Stimulated activated naive CD8-positive, alpha-beta T cell treated with anti-CD3 and anti-CD28 coated beads, Interleukin-15, amount 100 ng/mL, for 72 hours (primary cell): ENCODE data around the gene EDN3.
A peak's percentile ranks its signal among the peaks of the same experiment; 100 is the strongest.
"Not testable (repeated sequence)": the region's sequence is repeated elsewhere in the genome, so short reads cannot be mapped to it uniquely, and the experiment has no call there.

Experiments used
- ATAC-seq: fragments of 150-1000 bp; cut with Tn5 transposase; 2 replicates; pipeline ENCODE4 v1.10.0; 2021; ENCODE audit warnings: mild to moderate bottlenecking, moderate library complexity
- DNase-seq, 2 donors: peaks; one replicate each; pipeline ENCODE4 v3.0.0; 2021 to 2022
- H3K27ac Mint-ChIP-seq, 2 donors: one replicate each; pipeline ENCODE4 v1.8.0; 2022; ENCODE audit warnings: mild to moderate bottlenecking in 2 of 2, mixed read lengths in 2 of 2, moderate library complexity in 2 of 2
- H3K27me3 Mint-ChIP-seq: one replicate; pipeline ENCODE4 v1.8.0; 2022; ENCODE audit warnings: mixed read lengths
- H3K4me1 Mint-ChIP-seq: one replicate; pipeline ENCODE4 v1.8.0; 2022; ENCODE audit warnings: mild to moderate bottlenecking, mixed read lengths
- H3K4me3 Mint-ChIP-seq, 2 donors: one replicate each; pipeline ENCODE4 v1.8.0; 2022; ENCODE audit warnings: mild to moderate bottlenecking in 2 of 2, mixed read lengths in 2 of 2, moderate library complexity in 1 of 2
- H3K9me3 Mint-ChIP-seq, 2 donors: one replicate each; pipeline ENCODE4 v1.8.0; 2022; ENCODE audit warnings: mixed read lengths in 2 of 2

Gene EDN3

DNA sequence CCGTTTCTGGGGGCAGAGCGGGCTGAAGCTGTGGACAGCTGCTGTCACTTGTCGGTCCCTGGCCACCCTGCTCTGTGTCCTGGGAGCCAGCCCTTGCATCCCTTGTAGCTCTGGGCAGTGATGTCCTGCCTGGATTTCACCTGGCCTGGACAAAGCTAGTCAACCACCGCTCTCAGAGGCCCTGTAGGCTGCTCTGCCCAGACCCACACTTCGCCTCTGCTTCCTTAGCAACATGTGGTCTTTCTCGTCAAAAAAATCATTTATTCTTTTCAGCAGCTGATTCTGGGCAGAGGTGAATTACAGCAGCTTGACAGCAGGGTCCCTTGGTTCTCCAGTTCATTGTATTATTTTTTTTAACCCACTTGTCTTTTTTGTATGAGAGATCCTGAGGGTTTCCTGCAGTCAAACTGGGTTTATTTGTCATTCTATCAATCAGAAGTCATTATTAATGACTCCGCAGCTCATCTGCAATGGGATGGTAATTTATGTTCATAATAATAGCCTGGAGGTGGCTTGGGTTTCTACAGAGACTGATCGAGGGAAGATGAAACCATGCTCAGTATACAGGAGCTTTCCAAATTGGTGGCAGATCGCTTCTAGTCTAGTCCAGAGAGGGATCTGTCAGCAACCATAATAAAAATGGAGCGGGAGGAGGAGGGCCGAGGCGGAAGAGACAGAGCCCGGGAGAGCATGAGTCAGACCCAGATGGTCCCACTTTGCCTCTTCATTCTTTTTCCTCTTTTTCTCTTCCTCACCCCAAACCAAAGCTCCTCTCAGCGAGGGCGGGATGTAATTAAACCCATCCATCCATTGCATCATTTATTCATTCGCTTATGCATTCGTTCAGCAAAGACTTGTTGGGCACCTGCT, 22.4 kb downstream of the EDN3 start:
- no peaks in the 10 kb centered on the region for H3K9me3 Mint-ChIP-seq
- ATAC-seq (no peak), DNase-seq (no peak)
- H3K27ac Mint-ChIP-seq = peak overlapping the region in 1 of 2 donors; percentile 26
- no peak overlapping the region for H3K4me3 Mint-ChIP-seq
- H3K4me1 Mint-ChIP-seq = no peaks in the 10 kb centered on the region
- H3K27me3 Mint-ChIP-seq = peaks cover 7% of the 10 kb centered on the region

DNA sequence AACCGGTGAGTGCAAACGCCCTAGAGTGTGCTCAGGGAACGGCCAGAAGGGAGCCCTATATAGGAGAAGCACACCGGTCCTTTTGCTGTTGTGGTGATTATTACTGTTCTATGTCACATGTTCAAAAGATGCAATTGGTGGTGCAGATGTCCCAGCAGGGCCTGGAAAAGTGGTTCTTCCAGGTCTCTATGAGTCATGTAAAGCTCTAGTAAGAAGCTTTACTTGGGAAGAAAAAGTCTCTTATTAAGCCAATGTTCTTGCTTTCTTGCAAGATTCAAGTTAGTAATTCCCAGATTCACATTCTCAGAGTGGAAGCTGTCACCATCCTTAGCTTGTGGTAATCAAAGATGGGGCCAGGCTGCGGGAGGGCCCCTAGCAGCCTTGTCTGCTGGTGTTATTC, 23.3 kb downstream of the EDN3 start:
- Mint-ChIP-seq H3K4me1 (no peaks in the 10 kb centered on the region), H3K27me3 (peaks cover 7% of the 10 kb centered on the region), H3K9me3 (no peaks in the 10 kb centered on the region), H3K4me3 (no peak overlapping the region), H3K27ac (no peak overlapping the region)
- no peak for ATAC-seq
- DNase-seq = no peak

DNA sequence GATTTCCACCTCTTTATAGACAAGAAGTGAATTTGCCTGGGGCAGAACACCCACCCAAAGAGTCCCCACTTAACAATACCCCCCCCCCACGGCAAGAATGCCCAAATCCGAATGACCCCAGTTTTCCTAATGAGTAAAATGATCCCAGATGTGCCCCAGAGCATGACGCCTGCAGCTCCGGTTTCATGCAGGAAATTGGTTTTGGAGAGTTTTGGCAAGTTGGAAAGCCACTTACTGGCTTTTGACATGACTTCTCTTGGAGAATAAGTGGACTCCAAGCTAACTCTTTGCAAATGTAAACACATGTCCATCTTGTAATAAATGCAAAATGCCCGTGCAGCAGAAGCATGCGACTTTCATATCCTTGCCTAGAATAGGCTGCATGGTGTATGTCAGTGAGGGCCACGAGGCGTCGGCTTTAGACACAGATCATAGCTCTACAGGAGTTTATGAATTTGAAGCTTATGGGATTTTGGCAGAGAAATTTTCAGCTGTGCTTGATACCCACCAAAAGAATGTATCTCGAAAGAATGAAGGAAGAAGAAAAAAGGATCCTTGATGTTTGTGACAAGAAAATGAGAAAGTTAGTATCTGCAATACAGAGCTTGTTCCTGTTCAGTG, 24.2 kb downstream of the EDN3 start:
- no peak overlapping the region for H3K4me3 Mint-ChIP-seq
- ATAC-seq (no peak), DNase-seq (no peak)
- no peak overlapping the region for H3K27ac Mint-ChIP-seq
- H3K4me1 Mint-ChIP-seq = no peaks in the 10 kb centered on the region
- H3K9me3 Mint-ChIP-seq = no peaks in the 10 kb centered on the region
- peaks cover 7% of the 10 kb centered on the region for H3K27me3 Mint-ChIP-seq

DNA sequence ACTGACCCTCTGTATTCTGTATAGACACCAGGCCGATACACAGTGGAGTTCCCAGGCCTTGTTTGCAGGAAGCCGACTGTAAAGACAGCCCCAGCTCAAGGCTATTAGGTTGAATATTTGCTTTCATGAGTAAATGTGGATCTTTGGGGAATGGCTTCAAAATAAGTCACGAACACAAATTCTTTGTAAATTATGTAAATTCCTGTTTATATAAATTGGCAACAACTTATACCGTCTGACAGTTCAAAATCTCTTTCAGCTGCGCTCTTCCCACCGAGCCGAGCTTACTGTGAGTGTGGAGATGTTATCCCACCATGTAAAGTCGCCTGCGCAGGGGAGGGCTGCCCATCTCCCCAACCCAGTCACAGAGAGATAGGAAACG, 24.7 kb downstream of the EDN3 start:
- DNase-seq (no peak), ATAC-seq (no peak)
- Mint-ChIP-seq H3K27ac (no peak overlapping the region), H3K27me3 (peaks cover 7% of the 10 kb centered on the region), H3K9me3 (no peaks in the 10 kb centered on the region), H3K4me1 (no peaks in the 10 kb centered on the region), H3K4me3 (no peak overlapping the region)

- no peak for DNase-seq
- H3K4me3 Mint-ChIP-seq = no peak overlapping the region
- no peak overlapping the region for H3K27ac Mint-ChIP-seq
- H3K9me3 Mint-ChIP-seq = no peaks in the 10 kb centered on the region
- no peak for ATAC-seq
- H3K4me1 Mint-ChIP-seq = no peaks in the 10 kb centered on the region
- H3K27me3 Mint-ChIP-seq = peaks cover 11% of the 10 kb centered on the region
Measured at GRCh38 chr20:59326188-59326587, 25.8 kb downstream of the EDN3 start.

DNA sequence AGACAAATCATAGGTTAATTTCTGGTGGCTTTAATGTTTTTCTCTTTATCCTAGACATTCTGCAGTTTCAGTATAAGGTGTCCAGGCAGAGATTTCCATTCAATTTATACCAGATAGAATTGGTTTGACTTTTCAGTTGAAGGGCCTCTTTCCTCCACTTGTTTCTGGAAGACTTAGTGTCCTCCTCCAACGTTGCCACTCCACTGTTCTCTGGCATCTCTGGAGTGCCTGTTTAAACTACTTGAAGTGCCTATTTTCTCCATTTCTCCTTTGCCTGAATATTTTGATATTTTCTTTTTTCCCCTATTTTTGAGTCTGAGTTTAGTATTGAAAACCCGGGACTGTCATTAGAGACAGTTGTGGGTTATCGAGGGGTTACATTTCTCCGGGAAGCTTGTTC, 27.7 kb downstream of the EDN3 start:
- peaks cover 12% of the 10 kb centered on the region for H3K27me3 Mint-ChIP-seq
- H3K4me3 Mint-ChIP-seq = no peak overlapping the region
- H3K4me1 Mint-ChIP-seq = no peaks in the 10 kb centered on the region
- DNase-seq (no peak), ATAC-seq (no peak)
- H3K9me3 Mint-ChIP-seq = no peaks in the 10 kb centered on the region
- H3K27ac Mint-ChIP-seq = no peak overlapping the region

- no peak overlapping the region for H3K27ac Mint-ChIP-seq
- H3K4me1 Mint-ChIP-seq = no peaks in the 10 kb centered on the region
- no peak for ATAC-seq
- no peaks in the 10 kb centered on the region for H3K9me3 Mint-ChIP-seq
- peaks cover 10% of the 10 kb centered on the region for H3K27me3 Mint-ChIP-seq
- H3K4me3 Mint-ChIP-seq = no peak overlapping the region
- no peak for DNase-seq
Measured at GRCh38 chr20:59331721-59332329, 31.4 kb downstream of the EDN3 start.

GRCh38 chr20:59333260-59333845, 32.9 kb downstream of the EDN3 start:
- Mint-ChIP-seq H3K27ac (no peak overlapping the region), H3K27me3 (peaks cover 10% of the 10 kb centered on the region), H3K9me3 (no peaks in the 10 kb centered on the region), H3K4me3 (no peak overlapping the region), H3K4me1 (no peaks in the 10 kb centered on the region)
- ATAC-seq = no peak
- DNase-seq = no peak

DNA sequence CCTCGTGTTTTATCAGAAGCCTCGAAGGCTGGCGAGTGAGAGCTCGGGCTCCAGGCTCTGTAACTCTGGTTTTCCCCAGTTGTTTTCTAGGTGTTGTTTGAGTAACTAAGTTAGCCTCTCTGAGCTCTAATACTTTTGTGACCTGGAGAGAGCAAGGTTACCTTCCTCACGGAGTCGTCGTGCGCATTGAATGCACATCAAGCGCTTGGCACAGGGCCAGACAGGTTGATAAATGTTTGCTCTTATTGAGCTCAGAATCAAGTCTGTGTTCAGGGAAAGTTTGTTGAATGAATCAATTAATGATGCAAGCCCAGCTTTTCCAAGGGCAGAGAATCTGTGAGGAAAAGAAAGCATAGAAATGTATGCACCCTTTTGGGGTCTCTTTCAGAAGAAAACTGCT, 33.5 kb downstream of the EDN3 start:
- no peaks in the 10 kb centered on the region for H3K4me1 Mint-ChIP-seq
- DNase-seq = no peak
- H3K9me3 Mint-ChIP-seq = no peaks in the 10 kb centered on the region
- H3K4me3 Mint-ChIP-seq = no peak overlapping the region
- H3K27me3 Mint-ChIP-seq = peaks cover 10% of the 10 kb centered on the region
- H3K27ac Mint-ChIP-seq = no peak overlapping the region
- no peak for ATAC-seq

GRCh38 chr20:59334651-59335300, 34.4 kb downstream of the EDN3 start:
- Mint-ChIP-seq H3K27me3 (peaks cover 10% of the 10 kb centered on the region), H3K27ac (no peak overlapping the region), H3K4me3 (no peak overlapping the region), H3K4me1 (no peaks in the 10 kb centered on the region), H3K9me3 (no peaks in the 10 kb centered on the region)
- ATAC-seq (no peak), DNase-seq (no peak)

DNA sequence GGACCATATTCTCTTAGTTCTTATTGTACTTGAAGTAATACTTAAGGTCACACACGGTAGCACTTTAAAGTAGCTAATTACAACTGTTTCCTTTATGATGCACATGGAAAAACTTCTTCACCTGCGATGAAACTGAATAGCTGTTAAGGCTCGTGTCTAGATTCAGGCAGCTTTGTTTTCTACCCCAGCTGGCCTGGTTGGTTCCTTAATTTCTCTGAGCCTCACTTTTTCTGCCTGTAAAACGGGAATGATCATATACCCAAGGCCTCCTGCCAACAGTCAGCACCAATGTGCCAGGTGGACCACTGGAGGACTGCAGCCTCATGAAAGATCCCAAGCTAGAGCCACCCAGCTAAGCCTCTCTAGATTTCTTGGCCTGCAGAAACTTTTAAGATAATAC, 35.0 kb downstream of the EDN3 start:
- H3K9me3 Mint-ChIP-seq = no peaks in the 10 kb centered on the region
- H3K4me1 Mint-ChIP-seq = no peaks in the 10 kb centered on the region
- H3K27ac Mint-ChIP-seq = no peak overlapping the region
- DNase-seq = no peak
- peaks cover 10% of the 10 kb centered on the region for H3K27me3 Mint-ChIP-seq
- no peak for ATAC-seq
- H3K4me3 Mint-ChIP-seq = no peak overlapping the region

- no peaks in the 10 kb centered on the region for H3K9me3 Mint-ChIP-seq
- H3K4me1 Mint-ChIP-seq = no peaks in the 10 kb centered on the region
- DNase-seq (no peak), ATAC-seq (no peak)
- no peak overlapping the region for H3K27ac Mint-ChIP-seq
- peaks cover 2% of the 10 kb centered on the region for H3K27me3 Mint-ChIP-seq
- H3K4me3 Mint-ChIP-seq = no peak overlapping the region
Measured at GRCh38 chr20:59336540-59336939, 36.1 kb downstream of the EDN3 start.

GRCh38 chr20:59338444-59338843, 38.0 kb downstream of the EDN3 start:
- not testable (repeated sequence) for H3K4me1 Mint-ChIP-seq, ATAC-seq, H3K9me3 Mint-ChIP-seq, H3K4me3 Mint-ChIP-seq, H3K27me3 Mint-ChIP-seq, DNase-seq
- H3K27ac Mint-ChIP-seq = peak overlapping the region in 1 of 2 donors; percentile 72

- DNase-seq = no peak
- H3K27ac Mint-ChIP-seq = no peak overlapping the region
- no peak overlapping the region for H3K4me3 Mint-ChIP-seq
- no peaks in the 10 kb centered on the region for H3K27me3 Mint-ChIP-seq
- peaks cover 0 to 5% of the 10 kb centered on the region in 2 donors for H3K9me3 Mint-ChIP-seq
- H3K4me1 Mint-ChIP-seq = no peaks in the 10 kb centered on the region
- no peak for ATAC-seq
Measured at GRCh38 chr20:59340201-59340885, 39.9 kb downstream of the EDN3 start.
